Karpas-422 (cell line): Measurements from ENCODE around the gene LRP8. TPM values are rescaled to one million over a fixed set of nuclear protein-coding genes. Genes with fewer than 3 reads are reported as not detected.

Source experiments
- DNase-seq: peaks from one replicate; pipeline ENCODE4 v3.0.0-alpha.2; 2015
- H2AFZ ChIP-seq: fragments of 200-600 bp; sonication (generic); 2 replicates; pipeline ENCODE4 v1.6.1; 2014; ENCODE audit warnings: antibody characterized with exemption, low read length, mixed read lengths
- H3K27ac ChIP-seq: fragments of 200-600 bp; sonication (generic); 2 replicates; pipeline ENCODE4 v1.5.1; 2014; ENCODE audit warnings: mild to moderate bottlenecking, low read length, moderate library complexity
- H3K27me3 ChIP-seq: fragments of 200-600 bp; sonication (generic); 2 replicates; pipeline ENCODE4 v1.6.1; 2014; ENCODE audit warnings: low read length, mixed read lengths
- H3K36me3 ChIP-seq: fragments of 200-600 bp; sonication (generic); 2 replicates; pipeline ENCODE4 v1.6.1; 2014; ENCODE audit warnings: low read length, mixed read lengths; ENCODE audit not compliant: insufficient read depth
- H3K4me1 ChIP-seq: fragments of 200-600 bp; sonication (generic); 2 replicates; pipeline ENCODE4 v1.6.1; 2014; ENCODE audit warnings: mild to moderate bottlenecking, low read length, mixed read lengths
- H3K4me2 ChIP-seq: fragments of 200-600 bp; sonication (generic); 2 replicates; pipeline ENCODE4 v1.6.1; 2014; ENCODE audit warnings: low read length, low read depth, mild to moderate bottlenecking; ENCODE audit not compliant: poor library complexity, severe bottlenecking
- H3K4me3 ChIP-seq: fragments of 200-600 bp; sonication (generic); 2 replicates; pipeline ENCODE4 v1.5.1; 2014; ENCODE audit warnings: mild to moderate bottlenecking, antibody characterized with exemption, low read length, mixed read lengths
- H3K79me2 ChIP-seq: fragments of 200-600 bp; sonication (generic); 2 replicates; pipeline ENCODE4 v1.6.1; 2014; ENCODE audit warnings: mild to moderate bottlenecking, low read length, mixed read lengths
- H3K9ac ChIP-seq: fragments of 200-600 bp; sonication (generic); 2 replicates; pipeline ENCODE4 v1.6.0; 2014; ENCODE audit warnings: low read length
- H3K9me2 ChIP-seq: fragments of 200-600 bp; sonication (generic), shearing (Covaris generic); replicated peaks from 2 replicates; pipeline ENCODE4 v1.6.0; 2014; ENCODE audit warnings: mild to moderate bottlenecking, low read length, moderate library complexity; ENCODE audit not compliant: insufficient read depth
- H3K9me3 ChIP-seq: fragments of 300-700, 200-600 bp; sonication (generic); 2 replicates; pipeline ENCODE4 v1.6.1; 2014; ENCODE audit warnings: low read length, mixed read lengths
- H4K20me1 ChIP-seq: fragments of 200-600 bp; sonication (generic); 2 replicates; pipeline ENCODE4 v1.6.1; 2014; ENCODE audit warnings: mild to moderate bottlenecking, antibody characterized with exemption, low read length, low read depth; ENCODE audit not compliant: insufficient read depth
- total RNA-seq: library from RNA; depleted of rRNA; stranded (reverse); fragments of >200 nt; shearing (Covaris generic); gene quantifications from 2 replicates; pipeline ENCODE4 v1.2.3, GENCODE V29; 2014; ENCODE audit warnings: low replicate concordance; rRNA removed

LRP8 gene
- total RNA-seq, 1 experiment from 2014 or later = 26.7 TPM

DNA sequence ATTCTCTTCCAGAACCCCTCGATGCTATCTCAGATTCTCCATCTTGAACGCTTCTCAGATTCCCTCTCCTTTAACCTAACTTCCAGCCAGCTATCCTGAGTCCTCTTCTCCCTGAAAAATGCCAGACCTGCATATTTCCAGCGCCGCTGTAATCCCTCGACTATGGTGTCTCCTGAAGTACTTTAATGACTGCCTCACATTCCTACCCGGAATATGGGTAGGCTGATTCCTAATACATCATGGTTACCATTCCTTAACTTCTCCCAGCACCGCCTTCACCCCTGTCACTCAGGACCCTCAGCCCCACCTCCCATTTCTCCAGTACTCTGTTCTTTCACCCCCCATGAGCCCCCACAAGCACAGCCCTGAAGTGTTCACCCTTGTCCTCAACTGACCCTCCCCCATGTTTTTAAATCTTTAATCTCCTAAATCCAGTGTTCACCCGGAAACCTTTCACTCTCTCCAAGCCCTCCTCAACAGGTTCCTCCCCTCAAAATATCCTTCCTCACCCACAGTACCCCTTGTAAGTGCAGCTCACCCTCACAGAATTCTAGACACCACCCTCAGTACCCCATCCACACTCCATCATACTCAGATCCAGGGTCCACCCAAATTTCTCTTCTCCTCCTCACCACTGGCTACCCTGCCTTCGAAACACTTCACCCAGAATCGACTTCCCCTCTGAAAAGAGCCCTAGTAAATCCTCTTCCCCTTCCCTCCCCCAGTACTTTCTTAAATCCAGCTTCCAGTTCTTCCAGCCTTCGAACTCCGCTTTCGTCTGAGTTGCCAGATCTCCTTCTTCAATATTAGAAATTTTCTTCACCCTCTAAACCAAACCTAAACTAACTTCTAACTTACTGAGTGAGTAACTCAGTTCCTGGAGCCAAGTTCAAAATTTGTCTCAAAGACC, 130.3 kb downstream of the LRP8 start:
- peak; percentile 53 for DNase-seq
- H3K27me3 ChIP-seq = no peaks in the 10 kb centered on the region
- H3K4me3 ChIP-seq = peak overlapping the region; percentile 95
- no peak overlapping the region for H2AFZ ChIP-seq
- peak overlapping the region; percentile 98 for H3K9ac ChIP-seq
- no peaks in the 10 kb centered on the region; the same call in 1 of the 2 replicates for H4K20me1 ChIP-seq
- no peaks in the 10 kb centered on the region for H3K9me3 ChIP-seq
- H3K4me1 ChIP-seq = peaks cover 29% of the 10 kb centered on the region
- H3K27ac ChIP-seq = peak overlapping the region; percentile 67
- H3K36me3 ChIP-seq = peaks cover 19% of the 10 kb centered on the region
- peak overlapping the region; percentile 97 for H3K4me2 ChIP-seq
- H3K79me2 ChIP-seq = peaks cover 34% of the 10 kb centered on the region
- no peaks in the 10 kb centered on the region for H3K9me2 ChIP-seq

- no peaks in the 10 kb centered on the region for H3K9me3 ChIP-seq
- H3K4me2 ChIP-seq = peak within 1 kb of the TSS; percentile 97
- H4K20me1 ChIP-seq = no peaks in the 10 kb centered on the region; the same call in 1 of the 2 replicates
- peak within 1 kb of the TSS; percentile 98 for H3K9ac ChIP-seq
- peak within 1 kb of the TSS; percentile 78; the same call in 1 of the 2 replicates for H2AFZ ChIP-seq
- H3K9me2 ChIP-seq = no peaks in the 10 kb centered on the region
- peak; percentile 97 for DNase-seq
- H3K4me3 ChIP-seq = peak within 1 kb of the TSS; percentile 95
- H3K27ac ChIP-seq = peak within 1 kb of the TSS; percentile 67
- H3K36me3 ChIP-seq = peaks cover 11% of the 10 kb centered on the region; the same call in 1 of the 2 replicates
- H3K27me3 ChIP-seq = no peaks in the 10 kb centered on the region
- peaks cover 29% of the 10 kb centered on the region for H3K4me1 ChIP-seq
- H3K79me2 ChIP-seq = peaks cover 34% of the 10 kb centered on the region
Measured at GRCh38 chr1:53196485-53197290, 131.2 kb downstream of the LRP8 start, which contains the start of gene CPT2. Gene CPT2 (plus strand): TSS chr1:53196824. CDS start chr1:53196944, 120 bp downstream.

DNA sequence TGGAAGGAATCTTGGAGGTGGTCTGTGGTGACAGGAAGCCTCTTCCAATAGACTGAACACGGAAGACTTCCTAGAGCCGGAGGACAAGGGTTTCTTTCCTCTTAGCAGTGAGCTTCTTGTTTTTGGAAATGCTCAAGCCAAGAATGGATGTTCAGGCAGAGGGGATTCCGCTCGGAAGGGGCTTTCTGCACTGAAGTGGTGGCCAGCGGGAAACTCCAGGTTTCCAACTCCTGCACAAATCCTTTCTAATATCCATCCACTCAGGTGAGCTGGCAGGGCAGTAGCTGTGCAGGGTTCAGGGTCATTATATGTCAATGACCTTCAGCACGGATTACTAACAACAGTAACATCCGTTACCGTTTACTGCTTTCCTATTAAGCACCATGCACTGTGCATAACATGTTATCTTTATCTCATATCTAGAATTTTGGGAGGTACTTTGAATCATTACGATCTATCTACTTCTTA, 131.8 kb downstream of the LRP8 start:
- no peaks in the 10 kb centered on the region for H3K27me3 ChIP-seq
- H3K4me3 ChIP-seq = peak overlapping the region; percentile 95
- peaks cover 29% of the 10 kb centered on the region for H3K4me1 ChIP-seq
- H4K20me1 ChIP-seq = no peaks in the 10 kb centered on the region; the same call in 1 of the 2 replicates
- H3K9ac ChIP-seq = peak overlapping the region; percentile 98
- 0 out of 2 replicates have a peak, but pooled peaks cover 5% of the 10 kb centered on the region for H3K36me3 ChIP-seq
- H2AFZ ChIP-seq = peak overlapping the region; percentile 78; the same call in 1 of the 2 replicates
- no peak for DNase-seq
- no peak overlapping the region for H3K27ac ChIP-seq
- H3K4me2 ChIP-seq = peak overlapping the region; percentile 97
- H3K9me2 ChIP-seq = no peaks in the 10 kb centered on the region
- H3K9me3 ChIP-seq = no peaks in the 10 kb centered on the region
- H3K79me2 ChIP-seq = peaks cover 34% of the 10 kb centered on the region

DNA sequence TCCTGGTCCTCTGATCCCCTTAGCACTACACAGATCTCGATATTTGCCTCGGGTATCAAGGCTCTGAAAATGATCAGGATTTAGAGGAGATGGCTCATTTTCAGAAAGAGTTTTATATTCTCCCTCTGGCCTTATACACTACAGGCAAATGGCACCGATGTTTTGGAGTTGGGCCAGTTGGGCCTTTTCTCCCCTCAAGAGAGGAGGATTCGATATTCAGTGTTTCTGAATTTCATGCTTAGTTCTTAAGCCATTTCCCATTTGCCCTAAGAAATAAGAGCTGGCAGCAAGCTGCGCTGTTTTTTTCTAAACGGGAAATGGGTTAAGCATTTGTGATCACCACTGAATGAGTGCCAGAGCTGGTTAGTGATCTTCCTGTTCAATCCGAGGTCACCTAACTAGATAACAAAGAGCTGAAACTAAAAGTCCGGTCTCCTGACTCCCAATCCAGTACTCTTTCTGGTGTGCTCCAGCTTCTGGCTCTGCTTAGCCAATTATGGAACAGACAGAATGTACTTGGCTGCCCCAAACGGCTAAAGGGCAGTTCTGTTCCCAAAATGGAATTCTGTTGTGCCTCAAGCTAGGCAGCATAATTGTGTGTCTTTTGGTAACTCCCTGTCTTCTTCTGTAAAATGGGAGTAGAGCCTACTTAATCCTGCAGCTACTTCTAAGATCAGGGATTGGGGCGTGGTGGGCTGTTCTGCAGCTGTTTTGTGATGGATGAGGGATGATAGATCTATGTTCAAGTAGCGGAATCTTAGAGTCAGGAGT, 132.4 kb downstream of the LRP8 start:
- H3K4me3 ChIP-seq = no peak overlapping the region
- no peaks in the 10 kb centered on the region for H3K9me2 ChIP-seq
- H3K27ac ChIP-seq = no peak overlapping the region
- no peaks in the 10 kb centered on the region for H3K27me3 ChIP-seq
- no peak overlapping the region for H3K9ac ChIP-seq
- H3K79me2 ChIP-seq = peaks cover 31% of the 10 kb centered on the region
- H3K36me3 ChIP-seq = no peaks in the 10 kb centered on the region
- peaks cover 29% of the 10 kb centered on the region for H3K4me1 ChIP-seq
- no peak overlapping the region for H3K4me2 ChIP-seq
- H3K9me3 ChIP-seq = no peaks in the 10 kb centered on the region
- no peaks in the 10 kb centered on the region; the same call in 1 of the 2 replicates for H4K20me1 ChIP-seq
- H2AFZ ChIP-seq = no peak overlapping the region
- no peak for DNase-seq

Other genes with a start within 250 kb of the LRP8 start
- not detected in 2 replicates for gene SLC1A7, start 185.4 kb downstream of the LRP8 start, total RNA-seq
- gene CPT2, start 131.2 kb downstream of the LRP8 start, total RNA-seq = 32.3 and 37.3 TPM in 2 replicates
- 64.2 and 72.7 TPM in 2 replicates for gene CZIB, start 107.4 kb downstream of the LRP8 start, total RNA-seq
- gene MAGOH, start 89.6 kb downstream of the LRP8 start, total RNA-seq = 67.1 and 76.4 TPM in 2 replicates
- gene DMRTB1, start 131.3 kb upstream of the LRP8 start, total RNA-seq = not detected in 2 replicates